GM23338 (cell line): ENCODE measurements around the gene DGKG. TPM values are rescaled to one million over a fixed set of nuclear protein-coding genes. Genes with fewer than 3 reads are reported as not detected.

Source experiments
- ATAC-seq: fragments of 200-7000 bp; cut with Tn5 transposase; 3 replicates; pipeline ENCODE4 v1.9.1; 2020
- DNase-seq: peaks from one replicate; pipeline ENCODE4 v3.0.0-alpha.2; 2015; ENCODE audit warnings: low spot score
- H2AFZ ChIP-seq: fragments of 200-600 bp; sonication (generic); 2 replicates; pipeline ENCODE4 v1.8.0; 2016; ENCODE audit warnings: antibody characterized with exemption, mild to moderate bottlenecking, moderate library complexity
- H3F3A ChIP-seq: fragments of 200-600 bp; sonication (generic); replicated peaks from 2 replicates; pipeline ENCODE4 v1.8.0; 2017; ENCODE audit warnings: antibody characterized with exemption, mixed run types, low read depth
- H3K27ac ChIP-seq: fragments of 200-600 bp; sonication (generic); 2 replicates; pipeline ENCODE4 v1.6.1; 2016; ENCODE audit warnings: low read depth
- H3K27me3 ChIP-seq: fragments of 200-600 bp; sonication (generic); 2 replicates; pipeline ENCODE4 v1.8.0; 2016; ENCODE audit warnings: mild to moderate bottlenecking, mixed run types, moderate library complexity; ENCODE audit not compliant: insufficient read depth
- H3K36me3 ChIP-seq: fragments of 200-600 bp; sonication (generic); 2 replicates; pipeline ENCODE4 v1.8.0; 2016; ENCODE audit warnings: mild to moderate bottlenecking; ENCODE audit not compliant: insufficient read depth
- H3K4me1 ChIP-seq: fragments of 200-600 bp; sonication (generic); 2 replicates; pipeline ENCODE4 v1.8.0; 2016; ENCODE audit warnings: mild to moderate bottlenecking, moderate library complexity; ENCODE audit not compliant: insufficient read depth
- H3K4me2 ChIP-seq: fragments of 200-600 bp; sonication (generic); 2 replicates; pipeline ENCODE4 v1.7.1; 2017; ENCODE audit warnings: mixed run types
- H3K4me3 ChIP-seq: fragments of 200-600 bp; sonication (generic); 2 replicates; pipeline ENCODE4 v1.6.1; 2016; ENCODE audit warnings: mixed run types
- H3K79me2 ChIP-seq: fragments of 200-600 bp; sonication (generic); replicated peaks from 2 replicates; pipeline ENCODE4 v1.8.0; 2017; ENCODE audit warnings: mild to moderate bottlenecking; ENCODE audit not compliant: insufficient read depth
- H3K9me2 ChIP-seq: fragments of 200-600 bp; sonication (generic); 2 replicates; pipeline ENCODE4 v1.8.0; 2017; ENCODE audit not compliant: insufficient read depth
- H4K20me1 ChIP-seq: fragments of 200-600 bp; sonication (generic); replicated peaks from 2 replicates; pipeline ENCODE4 v1.8.0; 2017; ENCODE audit warnings: mild to moderate bottlenecking; ENCODE audit not compliant: insufficient read depth
- H3K27ac Mint-ChIP-seq: 2 replicates; pipeline ENCODE4 v1.8.0; 2020; ENCODE audit warnings: inconsistent platforms, mild to moderate bottlenecking, moderate library complexity, mixed read lengths
- H3K27me3 Mint-ChIP-seq: 3 replicates; pipeline ENCODE4 v1.8.0; 2022; ENCODE audit warnings: low read depth, mild to moderate bottlenecking, moderate library complexity, mixed read lengths, inconsistent platforms; ENCODE audit not compliant: insufficient read depth, poor library complexity
- H3K36me3 Mint-ChIP-seq: 3 replicates; pipeline ENCODE4 v1.8.0; 2021; ENCODE audit warnings: low read depth, mild to moderate bottlenecking, inconsistent platforms, moderate library complexity, mixed read lengths
- H3K4me1 Mint-ChIP-seq: 3 replicates; pipeline ENCODE4 v1.8.0; 2020; ENCODE audit warnings: mild to moderate bottlenecking, inconsistent platforms, mixed read lengths
- H3K4me3 Mint-ChIP-seq: 3 replicates; pipeline ENCODE4 v1.8.0; 2021; ENCODE audit warnings: moderate library complexity, mild to moderate bottlenecking, inconsistent platforms, mixed read lengths
- H3K9me3 Mint-ChIP-seq: 3 replicates; pipeline ENCODE4 v1.8.0; 2020; ENCODE audit warnings: moderate library complexity, mild to moderate bottlenecking, inconsistent platforms, mixed read lengths
- CREB1 ChIP-seq: fragments of 250-450 bp; sonication (Bioruptor Pico); IDR thresholded peaks from 2 replicates; pipeline ENCODE4 v1.5.0; 2020; ENCODE audit warnings: low read depth, mild to moderate bottlenecking, moderate library complexity
- EZH2 ChIP-seq: fragments of 200-600 bp; sonication (generic); IDR thresholded peaks from one replicate; pipeline ENCODE4 v1.8.0; 2017; ENCODE audit warnings: antibody characterized with exemption, mild to moderate bottlenecking, low read depth; ENCODE audit not compliant: unreplicated experiment
- EZH2phosphoT487 ChIP-seq: fragments of 200-600 bp; sonication (generic); IDR thresholded peaks from one replicate; pipeline ENCODE4 v1.8.1; 2018; ENCODE audit warnings: antibody characterized with exemption; ENCODE audit not compliant: unreplicated experiment
- NANOG ChIP-seq: IDR thresholded peaks from 2 replicates; pipeline ENCODE4 v1.6.1; 2016; ENCODE audit warnings: antibody characterized with exemption, borderline replicate concordance
- POLR2AphosphoS5 ChIP-seq: IDR thresholded peaks from 2 replicates; pipeline ENCODE4 v1.6.1; 2016; ENCODE audit warnings: antibody characterized with exemption, low read depth
- STAT1 ChIP-seq: IDR thresholded peaks from one replicate; pipeline ENCODE4 v1.6.1; 2016; ENCODE audit warnings: antibody characterized with exemption; ENCODE audit not compliant: unreplicated experiment
- ZNF114 ChIP-seq: fragments of 250-450 bp; sonication (Bioruptor Pico); IDR thresholded peaks from 2 replicates; pipeline ENCODE4 v1.5.0; 2020; ENCODE audit warnings: mild to moderate bottlenecking, moderate library complexity
- ZNF331 ChIP-seq: fragments of 250-450 bp; sonication (Bioruptor Pico); IDR thresholded peaks from 2 replicates; pipeline ENCODE4 v1.5.0; 2020; ENCODE audit warnings: low read depth, mild to moderate bottlenecking, moderate library complexity
- polyA plus RNA-seq: library from polyadenylated mRNA; unstranded; fragments of >200 nt; fragmentation: Nextera tagmentation; extraction: Ambion mirVana; gene quantifications from 2 replicates; pipeline ENCODE4 v1.2.1, GENCODE V29; 2016
- total RNA-seq: library from RNA; depleted of rRNA; stranded (reverse); fragments of >200 nt; shearing (Covaris generic); gene quantifications from 2 replicates; pipeline ENCODE4 v1.2.3, GENCODE V29; 2014
- TF ChIP-seq, protein P1 (sequence below): IDR thresholded peaks from 2 replicates; pipeline ENCODE4 v1.6.1; 2016; ENCODE audit warnings: antibody characterized with exemption
- TF ChIP-seq, protein P2 (sequence below), 2 experiments: fragments of 200-600 bp in 1 of 2; sonication (generic) in 1 of 2; conservative IDR thresholded peaks; 2 replicates each; pipeline versions ENCODE4 v1.5.1 to v1.6.1; 2016 to 2017; ENCODE audit warnings: antibody characterized with exemption in 2 of 2, low read depth in 2 of 2, mild to moderate bottlenecking in 2 of 2, moderate library complexity in 1 of 2
- TF ChIP-seq, protein P3 (sequence below): fragments of 250-450 bp; sonication (Bioruptor Pico); IDR thresholded peaks from 2 replicates; pipeline ENCODE4 v1.5.0; 2020; ENCODE audit warnings: mild to moderate bottlenecking, moderate library complexity

The DGKG gene
- total and polyA plus RNA-seq, 2 experiments from 2014 or later: 0.14 to 0.31 TPM

DNA sequence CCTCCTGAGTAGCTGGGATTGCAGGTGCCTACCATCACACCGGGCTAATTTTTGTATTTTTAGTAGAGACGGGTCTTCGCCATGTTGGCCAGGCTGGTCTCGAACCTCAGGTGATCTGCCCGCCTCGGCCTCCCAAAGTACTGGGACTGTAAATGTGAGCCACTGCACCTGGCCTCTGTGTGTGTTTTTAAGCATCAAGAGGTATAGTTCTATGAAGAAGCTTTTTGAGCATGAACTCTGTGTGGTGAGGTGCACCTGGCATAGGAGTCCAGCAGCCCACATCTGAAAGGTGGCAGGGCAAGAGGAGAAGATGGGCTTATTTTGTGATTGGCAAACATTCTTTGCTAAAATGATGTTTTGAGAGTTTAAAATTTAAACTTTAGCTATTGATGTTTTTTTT, 118.0 kb downstream of the DGKG start (continued):
- TF ChIP-seq, protein P1, sequence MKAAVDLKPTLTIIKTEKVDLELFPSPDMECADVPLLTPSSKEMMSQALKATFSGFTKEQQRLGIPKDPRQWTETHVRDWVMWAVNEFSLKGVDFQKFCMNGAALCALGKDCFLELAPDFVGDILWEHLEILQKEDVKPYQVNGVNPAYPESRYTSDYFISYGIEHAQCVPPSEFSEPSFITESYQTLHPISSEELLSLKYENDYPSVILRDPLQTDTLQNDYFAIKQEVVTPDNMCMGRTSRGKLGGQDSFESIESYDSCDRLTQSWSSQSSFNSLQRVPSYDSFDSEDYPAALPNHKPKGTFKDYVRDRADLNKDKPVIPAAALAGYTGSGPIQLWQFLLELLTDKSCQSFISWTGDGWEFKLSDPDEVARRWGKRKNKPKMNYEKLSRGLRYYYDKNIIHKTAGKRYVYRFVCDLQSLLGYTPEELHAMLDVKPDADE: no peak
- TF ChIP-seq EZH2phosphoT487: no peak
- TF ChIP-seq EZH2: no peak
- no peak for TF ChIP-seq STAT1
- no peak for TF ChIP-seq ZNF331 (CRISPR knock-in tag)
- no peak for TF ChIP-seq CREB1
- TF ChIP-seq POLR2AphosphoS5: no peak
- TF ChIP-seq, protein P2, sequence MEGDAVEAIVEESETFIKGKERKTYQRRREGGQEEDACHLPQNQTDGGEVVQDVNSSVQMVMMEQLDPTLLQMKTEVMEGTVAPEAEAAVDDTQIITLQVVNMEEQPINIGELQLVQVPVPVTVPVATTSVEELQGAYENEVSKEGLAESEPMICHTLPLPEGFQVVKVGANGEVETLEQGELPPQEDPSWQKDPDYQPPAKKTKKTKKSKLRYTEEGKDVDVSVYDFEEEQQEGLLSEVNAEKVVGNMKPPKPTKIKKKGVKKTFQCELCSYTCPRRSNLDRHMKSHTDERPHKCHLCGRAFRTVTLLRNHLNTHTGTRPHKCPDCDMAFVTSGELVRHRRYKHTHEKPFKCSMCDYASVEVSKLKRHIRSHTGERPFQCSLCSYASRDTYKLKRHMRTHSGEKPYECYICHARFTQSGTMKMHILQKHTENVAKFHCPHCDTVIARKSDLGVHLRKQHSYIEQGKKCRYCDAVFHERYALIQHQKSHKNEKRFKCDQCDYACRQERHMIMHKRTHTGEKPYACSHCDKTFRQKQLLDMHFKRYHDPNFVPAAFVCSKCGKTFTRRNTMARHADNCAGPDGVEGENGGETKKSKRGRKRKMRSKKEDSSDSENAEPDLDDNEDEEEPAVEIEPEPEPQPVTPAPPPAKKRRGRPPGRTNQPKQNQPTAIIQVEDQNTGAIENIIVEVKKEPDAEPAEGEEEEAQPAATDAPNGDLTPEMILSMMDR (conservative IDR thresholded peaks at IDR 0.05; ENCODE audit: low read depth in 2 of 2): no peak
- TF ChIP-seq NANOG: no peak
- TF ChIP-seq ZNF114 (CRISPR knock-in tag): no peak

DNA sequence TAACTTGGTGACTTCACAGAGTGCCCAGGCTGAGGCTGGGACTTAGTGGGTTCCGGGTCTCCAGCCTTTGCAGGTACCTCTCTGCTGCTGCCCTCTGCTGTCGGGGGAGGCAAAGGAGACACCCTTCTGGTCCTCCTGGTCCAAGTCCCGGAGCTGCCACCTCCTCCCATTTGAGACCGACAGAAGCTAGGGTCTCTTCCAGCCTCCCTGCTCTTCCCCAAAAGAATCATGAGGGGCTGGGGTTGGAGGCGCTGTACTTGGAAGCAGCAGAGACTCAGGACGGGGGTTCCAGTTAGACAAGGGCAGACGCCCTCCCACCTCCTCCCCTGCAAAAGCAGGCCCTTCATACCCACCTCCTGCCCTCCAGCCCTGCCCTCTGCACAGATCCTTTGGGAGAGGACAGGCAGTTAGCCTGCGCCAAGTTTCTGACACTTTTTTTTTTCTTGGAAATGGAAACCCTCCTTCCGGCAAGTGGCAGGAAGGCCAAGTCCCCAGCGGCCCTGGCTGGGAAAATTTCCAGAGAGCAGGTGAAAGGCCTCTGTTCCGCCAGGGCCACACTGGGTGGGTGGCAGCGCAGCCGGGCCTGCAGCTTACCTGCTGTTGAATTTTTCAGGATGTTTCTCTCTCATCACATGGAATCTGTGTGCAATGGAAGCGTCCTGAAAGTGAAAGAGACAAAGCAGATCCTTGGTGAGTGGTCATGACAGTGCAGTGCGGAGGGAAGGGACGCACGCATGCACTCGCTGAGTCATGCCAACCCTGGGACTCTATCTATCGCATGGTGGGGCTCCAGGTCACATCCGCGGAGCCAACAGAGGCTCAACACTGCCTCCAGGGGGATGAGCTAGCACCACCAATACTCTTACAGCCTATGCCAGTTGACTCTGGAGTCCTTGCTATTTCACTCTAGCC, 119.9 kb downstream of the DGKG start:
- H3K36me3 Mint-ChIP-seq: no peaks in the 10 kb centered on the region
- no peaks in the 10 kb centered on the region for H3K9me3 Mint-ChIP-seq
- Histone ChIP-seq H3K27ac (no peak overlapping the region), H3K9me2 (no peaks in the 10 kb centered on the region), H3F3A (no peaks in the 10 kb centered on the region), H4K20me1 (no peaks in the 10 kb centered on the region), H3K4me2 (peak overlapping the region; percentile 17; the same call in 1 of the 2 replicates), H3K36me3 (no peaks in the 10 kb centered on the region), H3K4me1 (no peaks in the 10 kb centered on the region; the same call in 1 of the 2 replicates), H2AFZ (peak overlapping the region; percentile 80), H3K79me2 (no peaks in the 10 kb centered on the region), H3K4me3 (no peak overlapping the region), H3K27me3 (no peaks in the 10 kb centered on the region)
- peak; percentile 92 for DNase-seq
- ATAC-seq: peak; percentile 97
- H3K27ac Mint-ChIP-seq: peak overlapping the region; percentile 92
- peaks cover 20% of the 10 kb centered on the region for H3K4me1 Mint-ChIP-seq
- H3K27me3 Mint-ChIP-seq: peaks cover 14% of the 10 kb centered on the region
- H3K4me3 Mint-ChIP-seq: peak overlapping the region; percentile 29; the same call in 1 of the 3 replicates
- TF ChIP-seq, protein P1: no peak
- TF ChIP-seq EZH2phosphoT487: no peak
- TF ChIP-seq, protein P3, sequence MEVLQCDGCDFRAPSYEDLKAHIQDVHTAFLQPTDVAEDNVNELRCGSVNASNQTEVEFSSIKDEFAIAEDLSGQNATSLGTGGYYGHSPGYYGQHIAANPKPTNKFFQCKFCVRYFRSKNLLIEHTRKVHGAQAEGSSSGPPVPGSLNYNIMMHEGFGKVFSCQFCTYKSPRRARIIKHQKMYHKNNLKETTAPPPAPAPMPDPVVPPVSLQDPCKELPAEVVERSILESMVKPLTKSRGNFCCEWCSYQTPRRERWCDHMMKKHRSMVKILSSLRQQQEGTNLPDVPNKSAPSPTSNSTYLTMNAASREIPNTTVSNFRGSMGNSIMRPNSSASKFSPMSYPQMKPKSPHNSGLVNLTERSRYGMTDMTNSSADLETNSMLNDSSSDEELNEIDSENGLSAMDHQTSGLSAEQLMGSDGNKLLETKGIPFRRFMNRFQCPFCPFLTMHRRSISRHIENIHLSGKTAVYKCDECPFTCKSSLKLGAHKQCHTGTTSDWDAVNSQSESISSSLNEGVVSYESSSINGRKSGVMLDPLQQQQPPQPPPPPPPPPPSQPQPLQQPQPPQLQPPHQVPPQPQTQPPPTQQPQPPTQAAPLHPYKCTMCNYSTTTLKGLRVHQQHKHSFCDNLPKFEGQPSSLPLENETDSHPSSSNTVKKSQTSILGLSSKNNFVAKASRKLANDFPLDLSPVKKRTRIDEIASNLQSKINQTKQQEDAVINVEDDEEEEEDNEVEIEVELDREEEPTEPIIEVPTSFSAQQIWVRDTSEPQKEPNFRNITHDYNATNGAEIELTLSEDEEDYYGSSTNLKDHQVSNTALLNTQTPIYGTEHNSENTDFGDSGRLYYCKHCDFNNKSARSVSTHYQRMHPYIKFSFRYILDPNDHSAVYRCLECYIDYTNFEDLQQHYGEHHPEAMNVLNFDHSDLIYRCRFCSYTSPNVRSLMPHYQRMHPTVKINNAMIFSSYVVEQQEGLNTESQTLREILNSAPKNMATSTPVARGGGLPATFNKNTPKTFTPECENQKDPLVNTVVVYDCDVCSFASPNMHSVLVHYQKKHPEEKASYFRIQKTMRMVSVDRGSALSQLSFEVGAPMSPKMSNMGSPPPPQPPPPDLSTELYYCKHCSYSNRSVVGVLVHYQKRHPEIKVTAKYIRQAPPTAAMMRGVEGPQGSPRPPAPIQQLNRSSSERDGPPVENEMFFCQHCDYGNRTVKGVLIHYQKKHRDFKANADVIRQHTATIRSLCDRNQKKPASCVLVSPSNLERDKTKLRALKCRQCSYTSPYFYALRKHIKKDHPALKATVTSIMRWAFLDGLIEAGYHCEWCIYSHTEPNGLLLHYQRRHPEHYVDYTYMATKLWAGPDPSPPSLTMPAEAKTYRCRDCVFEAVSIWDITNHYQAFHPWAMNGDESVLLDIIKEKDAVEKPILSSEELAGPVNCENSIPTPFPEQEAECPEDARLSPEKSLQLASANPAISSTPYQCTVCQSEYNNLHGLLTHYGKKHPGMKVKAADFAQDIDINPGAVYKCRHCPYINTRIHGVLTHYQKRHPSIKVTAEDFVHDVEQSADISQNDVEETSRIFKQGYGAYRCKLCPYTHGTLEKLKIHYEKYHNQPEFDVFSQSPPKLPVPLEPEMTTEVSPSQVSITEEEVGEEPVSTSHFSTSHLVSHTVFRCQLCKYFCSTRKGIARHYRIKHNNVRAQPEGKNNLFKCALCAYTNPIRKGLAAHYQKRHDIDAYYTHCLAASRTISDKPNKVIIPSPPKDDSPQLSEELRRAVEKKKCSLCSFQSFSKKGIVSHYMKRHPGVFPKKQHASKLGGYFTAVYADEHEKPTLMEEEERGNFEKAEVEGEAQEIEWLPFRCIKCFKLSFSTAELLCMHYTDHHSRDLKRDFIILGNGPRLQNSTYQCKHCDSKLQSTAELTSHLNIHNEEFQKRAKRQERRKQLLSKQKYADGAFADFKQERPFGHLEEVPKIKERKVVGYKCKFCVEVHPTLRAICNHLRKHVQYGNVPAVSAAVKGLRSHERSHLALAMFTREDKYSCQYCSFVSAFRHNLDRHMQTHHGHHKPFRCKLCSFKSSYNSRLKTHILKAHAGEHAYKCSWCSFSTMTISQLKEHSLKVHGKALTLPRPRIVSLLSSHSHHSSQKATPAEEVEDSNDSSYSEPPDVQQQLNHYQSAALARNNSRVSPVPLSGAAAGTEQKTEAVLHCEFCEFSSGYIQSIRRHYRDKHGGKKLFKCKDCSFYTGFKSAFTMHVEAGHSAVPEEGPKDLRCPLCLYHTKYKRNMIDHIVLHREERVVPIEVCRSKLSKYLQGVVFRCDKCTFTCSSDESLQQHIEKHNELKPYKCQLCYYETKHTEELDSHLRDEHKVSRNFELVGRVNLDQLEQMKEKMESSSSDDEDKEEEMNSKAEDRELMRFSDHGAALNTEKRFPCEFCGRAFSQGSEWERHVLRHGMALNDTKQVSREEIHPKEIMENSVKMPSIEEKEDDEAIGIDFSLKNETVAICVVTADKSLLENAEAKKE: peak; percentile 40; the same call in 1 of the 2 replicates
- TF ChIP-seq POLR2AphosphoS5: no peak
